ENCODE data around the gene CNTNAP5.

The CNTNAP5 gene

GRCh38 chr2:124316133-124316532 lies 291.0 kb downstream of the CNTNAP5 start:
- DNase-seq, result no peak
- no peaks in the 10 kb centered on the region for H3K27me3 ChIP-seq (replicated peaks)
- no peak overlapping the region for H3K27ac ChIP-seq
- H3K4me3 ChIP-seq (ENCODE audit: low read depth, low read length), result no peak overlapping the region
- in situ Hi-C loops (cut with HindIII; ENCODE audit: low pct_ligation_motif_present, low sequenced_read_pairs), result no loop called here
- TF ChIP-seq, protein P1, sequence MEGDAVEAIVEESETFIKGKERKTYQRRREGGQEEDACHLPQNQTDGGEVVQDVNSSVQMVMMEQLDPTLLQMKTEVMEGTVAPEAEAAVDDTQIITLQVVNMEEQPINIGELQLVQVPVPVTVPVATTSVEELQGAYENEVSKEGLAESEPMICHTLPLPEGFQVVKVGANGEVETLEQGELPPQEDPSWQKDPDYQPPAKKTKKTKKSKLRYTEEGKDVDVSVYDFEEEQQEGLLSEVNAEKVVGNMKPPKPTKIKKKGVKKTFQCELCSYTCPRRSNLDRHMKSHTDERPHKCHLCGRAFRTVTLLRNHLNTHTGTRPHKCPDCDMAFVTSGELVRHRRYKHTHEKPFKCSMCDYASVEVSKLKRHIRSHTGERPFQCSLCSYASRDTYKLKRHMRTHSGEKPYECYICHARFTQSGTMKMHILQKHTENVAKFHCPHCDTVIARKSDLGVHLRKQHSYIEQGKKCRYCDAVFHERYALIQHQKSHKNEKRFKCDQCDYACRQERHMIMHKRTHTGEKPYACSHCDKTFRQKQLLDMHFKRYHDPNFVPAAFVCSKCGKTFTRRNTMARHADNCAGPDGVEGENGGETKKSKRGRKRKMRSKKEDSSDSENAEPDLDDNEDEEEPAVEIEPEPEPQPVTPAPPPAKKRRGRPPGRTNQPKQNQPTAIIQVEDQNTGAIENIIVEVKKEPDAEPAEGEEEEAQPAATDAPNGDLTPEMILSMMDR (IDR thresholded peaks at IDR 0.05; ENCODE audit: low read depth, low read length, missing control alignments), result no peak
- H3K36me3 ChIP-seq (replicated peaks), result no peaks in the 10 kb centered on the region

- in situ Hi-C loops (cut with HindIII; ENCODE audit: low pct_ligation_motif_present, low sequenced_read_pairs), result no loop called here
- TF ChIP-seq, protein P1 (IDR thresholded peaks at IDR 0.05; ENCODE audit: low read depth, low read length, missing control alignments), result no peak
Measured at GRCh38 chr2:124316881-124317605, 292.0 kb downstream of the CNTNAP5 start.

DNA sequence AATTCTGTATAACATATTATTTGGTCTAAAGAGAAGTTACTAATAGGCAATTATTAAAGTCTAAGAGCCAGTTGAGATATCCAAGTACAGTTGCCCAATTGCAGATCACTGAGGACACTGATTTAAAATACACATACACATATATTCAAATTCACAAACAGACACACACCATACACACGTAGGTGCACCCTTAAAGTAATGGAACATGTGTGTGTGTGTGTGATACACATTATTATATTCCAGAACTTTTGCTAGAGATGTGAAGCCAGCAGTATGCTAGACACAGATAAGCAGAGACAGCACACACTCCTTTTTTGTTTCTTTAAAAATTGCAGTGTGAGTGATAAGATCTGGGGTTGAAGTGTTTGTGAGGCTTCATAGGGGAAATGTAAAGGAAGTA lies 292.5 kb downstream of the CNTNAP5 start:
- H3K36me3 ChIP-seq (replicated peaks), result no peaks in the 10 kb centered on the region
- in situ Hi-C loops (cut with HindIII; ENCODE audit: low pct_ligation_motif_present, low sequenced_read_pairs), result no loop called here
- H3K27me3 ChIP-seq (replicated peaks), result no peaks in the 10 kb centered on the region
- TF ChIP-seq, protein P1 (IDR thresholded peaks at IDR 0.05; ENCODE audit: low read depth, low read length, missing control alignments), result no peak
- H3K27ac ChIP-seq, result no peak overlapping the region
- no peak overlapping the region for H3K4me3 ChIP-seq (ENCODE audit: low read depth, low read length)
- DNase-seq, result no peak

More at GRCh38 chr2:124316881-124317605, 292.0 kb downstream of the CNTNAP5 start:
- H3K27ac ChIP-seq, result no peak overlapping the region
- no peak overlapping the region for H3K4me3 ChIP-seq (ENCODE audit: low read depth, low read length)
- DNase-seq, result no peak
- no peaks in the 10 kb centered on the region for H3K27me3 ChIP-seq (replicated peaks)
- H3K36me3 ChIP-seq (replicated peaks), result no peaks in the 10 kb centered on the region

DNA sequence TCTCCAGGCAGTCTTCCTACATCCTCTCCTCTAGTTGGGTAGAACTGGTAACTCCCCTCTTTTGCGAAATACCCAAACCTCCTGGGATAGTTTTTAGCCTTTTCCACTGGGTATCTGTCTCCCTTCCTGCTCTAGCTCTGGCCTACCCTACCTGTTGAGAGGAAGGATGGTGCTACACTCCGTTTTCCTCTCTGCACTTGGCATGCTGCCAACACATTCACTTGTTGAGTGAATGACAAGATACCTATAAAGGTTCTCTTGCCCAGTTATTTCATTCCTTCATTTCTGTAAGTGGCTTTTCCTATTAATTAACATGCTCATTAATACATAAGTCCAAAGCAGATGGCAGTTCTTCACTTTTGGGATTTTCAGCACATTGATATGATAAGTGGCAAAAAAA lies 293.8 kb downstream of the CNTNAP5 start:
- in situ Hi-C loops (cut with HindIII; ENCODE audit: low pct_ligation_motif_present, low sequenced_read_pairs), result no loop called here
- no peak overlapping the region for H3K4me3 ChIP-seq (ENCODE audit: low read depth, low read length)
- no peak overlapping the region for H3K27ac ChIP-seq
- no peak for DNase-seq
- no peaks in the 10 kb centered on the region for H3K36me3 ChIP-seq (replicated peaks)
- TF ChIP-seq, protein P1 (IDR thresholded peaks at IDR 0.05; ENCODE audit: low read depth, low read length, missing control alignments), result no peak
- no peaks in the 10 kb centered on the region for H3K27me3 ChIP-seq (replicated peaks)

DNA sequence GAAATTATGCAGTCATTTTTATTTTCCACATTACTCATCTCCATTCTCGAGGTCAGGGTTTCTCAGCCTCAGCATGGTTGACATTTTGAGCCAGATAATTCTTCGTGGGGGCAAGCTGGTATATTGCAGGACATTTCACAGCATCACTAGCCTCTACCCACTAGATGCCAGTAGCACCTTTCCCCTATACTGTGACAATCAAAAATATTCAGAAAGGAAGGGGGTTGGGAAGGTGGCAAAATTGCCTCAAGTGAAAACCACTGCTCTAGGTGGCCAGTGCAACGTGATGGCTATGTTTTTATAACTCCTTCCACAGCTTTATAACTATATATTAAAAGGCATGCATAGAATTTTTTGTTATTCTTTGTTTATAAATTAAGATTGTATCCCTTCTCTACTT lies 294.5 kb downstream of the CNTNAP5 start:
- no peak overlapping the region for H3K27ac ChIP-seq
- TF ChIP-seq, protein P1 (IDR thresholded peaks at IDR 0.05; ENCODE audit: low read depth, low read length, missing control alignments), result no peak
- in situ Hi-C loops (cut with HindIII; ENCODE audit: low pct_ligation_motif_present, low sequenced_read_pairs), result no loop called here
- no peaks in the 10 kb centered on the region for H3K36me3 ChIP-seq (replicated peaks)
- H3K27me3 ChIP-seq (replicated peaks), result no peaks in the 10 kb centered on the region
- no peak overlapping the region for H3K4me3 ChIP-seq (ENCODE audit: low read depth, low read length)
- no peak for DNase-seq

Measured in brain microvascular endothelial cell (primary cell).